Measurements from ENCODE around the gene PRR35.

GRCh38 chr16:552171-552570 lies 8.0 kb upstream of the PRR35 start:
- TF ChIP-seq CTCF (IDR thresholded peaks at IDR 0.05) = no peak
- no peak for TF ChIP-seq POLR2AphosphoS5 (IDR thresholded peaks at IDR 0.05)
- TF ChIP-seq EP300 (IDR thresholded peaks at IDR 0.05; ENCODE audit: low read depth) = no peak

Measured in transverse colon (tissue), 4 donors.